Smooth muscle cell (in vitro differentiated cells): ENCODE data around the gene GPR108. TPM values are rescaled to one million over a fixed set of nuclear protein-coding genes. Genes with fewer than 3 reads are reported as not detected.

ENCODE experiments used
- DNase-seq: peaks from one replicate; lab custom pipeline; 2025; ENCODE audit not compliant: unreplicated experiment; lab: John Stamatoyannopoulos, UW
- H2AFZ ChIP-seq: fragments of 200-600 bp; sonication (generic); 2 replicates; pipeline ENCODE4 v1.6.0; 2016; ENCODE audit warnings: antibody characterized with exemption, low read depth, mild to moderate bottlenecking
- H3F3A ChIP-seq: fragments of 200-600 bp; sonication (generic); 2 replicates; pipeline ENCODE4 v1.6.0; 2017; ENCODE audit warnings: antibody characterized with exemption, low read depth
- H3K27ac ChIP-seq: fragments of 200-600 bp; sonication (generic); 2 replicates; pipeline ENCODE4 v1.5.1; 2016; ENCODE audit warnings: low read depth, mild to moderate bottlenecking
- H3K27me3 ChIP-seq: fragments of 200-600 bp; sonication (generic); 2 replicates; pipeline ENCODE4 v1.6.1; 2016; ENCODE audit warnings: low read depth, mild to moderate bottlenecking
- H3K36me3 ChIP-seq: fragments of 200-600 bp; sonication (generic); 2 replicates; pipeline ENCODE4 v1.5.1; 2016; ENCODE audit warnings: low read depth
- H3K4me1 ChIP-seq: fragments of 200-600 bp; sonication (generic); 2 replicates; pipeline ENCODE4 v1.5.1; 2016; ENCODE audit warnings: low read depth
- H3K4me2 ChIP-seq: fragments of 200-600 bp; sonication (generic); 2 replicates; pipeline ENCODE4 v1.6.0; 2016; ENCODE audit warnings: mild to moderate bottlenecking
- H3K4me3 ChIP-seq: fragments of 200-600 bp; sonication (generic); 2 replicates; pipeline ENCODE4 v1.5.1; 2016; ENCODE audit warnings: mild to moderate bottlenecking
- H3K79me2 ChIP-seq: fragments of 200-600 bp; sonication (generic); 2 replicates; pipeline ENCODE4 v1.6.0; 2016; ENCODE audit warnings: low read depth, mild to moderate bottlenecking
- H3K9ac ChIP-seq: fragments of 200-600 bp; sonication (generic); 2 replicates; pipeline ENCODE4 v1.6.0; 2016; ENCODE audit warnings: low read depth
- H3K9me3 ChIP-seq: fragments of 200-600 bp; sonication (generic); replicated peaks from 2 replicates; pipeline ENCODE4 v1.5.1; 2016; ENCODE audit warnings: low read depth
- H4K20me1 ChIP-seq: fragments of 200-600 bp; sonication (generic); 2 replicates; pipeline ENCODE4 v1.6.0; 2016; ENCODE audit warnings: low read depth
- CTCF ChIP-seq: fragments of 200-600 bp; sonication (generic); IDR thresholded peaks from 2 replicates; pipeline ENCODE4 v1.5.1; 2017; ENCODE audit warnings: borderline replicate concordance, mild to moderate bottlenecking, antibody characterized with exemption; ENCODE audit not compliant: insufficient read depth, poor library complexity, severe bottlenecking
- WGBS: methylation state at CpG from one replicate; pipeline ENCODE4 v1.1.7; 2016; ENCODE audit warnings: low lambda C conversion rate; 5-methylcytosine and 5-hydroxymethylcytosine counted together
- polyA plus RNA-seq: library from polyadenylated mRNA; unstranded; fragments of >200 nt; fragmentation: Nextera tagmentation; extraction: Ambion mirVana; gene quantifications from 2 replicates; pipeline ENCODE4 v1.2.1, GENCODE V29; 2016
- total RNA-seq: library from RNA; depleted of rRNA; stranded (reverse); fragments of >200 nt; gene quantifications from 2 replicates; pipeline ENCODE4 v1.2.3, GENCODE V29; 2014

Gene GPR108
- total and polyA plus RNA-seq, 2 experiments from 2014 or later = 34.4 to 62.1 TPM

- H3K4me1 ChIP-seq = no peaks in the 10 kb centered on the region
- H3K36me3 ChIP-seq = no peaks in the 10 kb centered on the region
- TF ChIP-seq CTCF = no peak
- 74% methylated on average over 9 of the region's 10 CpGs for whole genome bisulfite sequencing
- no peak overlapping the region for H3K27ac ChIP-seq
- H3K9me3 ChIP-seq = no peaks in the 10 kb centered on the region
- no peaks in the 10 kb centered on the region for H3K27me3 ChIP-seq
- no peaks in the 10 kb centered on the region for H4K20me1 ChIP-seq
- no peak overlapping the region for H3K4me2 ChIP-seq
- H2AFZ ChIP-seq = no peak overlapping the region
- no peaks in the 10 kb centered on the region for H3F3A ChIP-seq
- no peaks in the 10 kb centered on the region for H3K79me2 ChIP-seq
- no peak overlapping the region for H3K4me3 ChIP-seq
- H3K9ac ChIP-seq = no peak overlapping the region
- DNase-seq = no peak
Observed at GRCh38 chr19:6717036-6717435, 20.3 kb downstream of the GPR108 start.

DNA sequence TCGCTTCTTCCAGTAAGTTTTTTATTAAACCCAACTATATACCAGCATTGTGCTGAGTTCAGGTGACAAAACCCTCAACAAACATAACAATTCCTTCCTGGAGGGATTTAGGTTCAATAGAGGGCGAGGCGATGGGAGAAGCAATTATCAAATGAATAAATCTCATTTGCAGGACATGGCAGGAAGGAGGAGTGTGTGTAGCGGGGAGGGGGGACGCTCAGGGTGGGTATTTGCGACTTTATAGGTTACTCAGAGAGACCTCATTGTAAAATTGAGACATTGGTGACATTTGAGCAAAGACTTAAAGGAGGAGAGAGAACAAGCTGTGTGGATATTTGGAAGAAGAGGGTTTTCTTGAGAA, 20.8 kb downstream of the GPR108 start:
- Histone ChIP-seq H2AFZ (no peak overlapping the region), H3K36me3 (no peaks in the 10 kb centered on the region), H4K20me1 (no peaks in the 10 kb centered on the region), H3K4me3 (no peak overlapping the region), H3K9ac (no peak overlapping the region), H3K9me3 (no peaks in the 10 kb centered on the region), H3F3A (no peaks in the 10 kb centered on the region), H3K79me2 (no peaks in the 10 kb centered on the region), H3K4me2 (no peak overlapping the region), H3K4me1 (no peaks in the 10 kb centered on the region), H3K27me3 (peaks cover 4% of the 10 kb centered on the region), H3K27ac (no peak overlapping the region)
- no peak for TF ChIP-seq CTCF
- 59% methylated on average over 6 of the region's 6 CpGs for WGBS
- DNase-seq = no peak

GRCh38 chr19:6714749-6715555, 22.4 kb downstream of the GPR108 start:
- H3K4me3 ChIP-seq = no peak overlapping the region
- no peak overlapping the region for H3K4me2 ChIP-seq
- WGBS = 92% methylated on average over 11 of the region's 11 CpGs
- H3F3A ChIP-seq = no peaks in the 10 kb centered on the region
- TF ChIP-seq CTCF = no peak
- peaks cover 21% of the 10 kb centered on the region for H3K27me3 ChIP-seq
- H3K36me3 ChIP-seq = no peaks in the 10 kb centered on the region
- no peaks in the 10 kb centered on the region for H3K9me3 ChIP-seq
- no peaks in the 10 kb centered on the region for H4K20me1 ChIP-seq
- H3K9ac ChIP-seq = no peak overlapping the region
- no peaks in the 10 kb centered on the region for H3K4me1 ChIP-seq
- DNase-seq = no peak
- H3K79me2 ChIP-seq = no peaks in the 10 kb centered on the region
- H3K27ac ChIP-seq = no peak overlapping the region
- no peak overlapping the region for H2AFZ ChIP-seq
